ENCODE measurements around the gene SUGCT.

Gene SUGCT

DNA sequence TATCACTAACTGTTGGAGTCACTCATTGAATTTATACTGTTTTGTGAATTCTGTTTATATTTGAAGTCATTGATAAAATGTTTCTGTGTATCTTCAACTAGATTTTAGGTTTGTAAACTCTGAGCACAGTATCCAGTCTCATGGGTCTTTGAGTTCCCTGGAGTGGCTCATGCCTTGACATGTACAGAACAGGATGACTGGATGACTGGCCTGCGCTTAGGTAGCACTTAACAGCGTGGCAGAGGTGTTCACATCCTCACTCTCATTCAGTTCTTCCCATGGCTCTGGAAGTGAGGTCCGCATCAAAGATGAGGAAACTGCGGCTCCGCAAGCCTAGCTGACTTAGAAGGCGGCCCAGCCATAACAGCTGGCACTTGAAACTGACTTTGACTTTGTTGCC is 576.9 kb downstream of the SUGCT start:
- DNase-seq (ENCODE audit: low read depth in 1 of 2, low spot score in 1 of 2) = no peak
- H3K4me3 ChIP-seq (replicated peaks; ENCODE audit: insufficient read depth, low read length) = no peak overlapping the region
- TF ChIP-seq, protein P1, sequence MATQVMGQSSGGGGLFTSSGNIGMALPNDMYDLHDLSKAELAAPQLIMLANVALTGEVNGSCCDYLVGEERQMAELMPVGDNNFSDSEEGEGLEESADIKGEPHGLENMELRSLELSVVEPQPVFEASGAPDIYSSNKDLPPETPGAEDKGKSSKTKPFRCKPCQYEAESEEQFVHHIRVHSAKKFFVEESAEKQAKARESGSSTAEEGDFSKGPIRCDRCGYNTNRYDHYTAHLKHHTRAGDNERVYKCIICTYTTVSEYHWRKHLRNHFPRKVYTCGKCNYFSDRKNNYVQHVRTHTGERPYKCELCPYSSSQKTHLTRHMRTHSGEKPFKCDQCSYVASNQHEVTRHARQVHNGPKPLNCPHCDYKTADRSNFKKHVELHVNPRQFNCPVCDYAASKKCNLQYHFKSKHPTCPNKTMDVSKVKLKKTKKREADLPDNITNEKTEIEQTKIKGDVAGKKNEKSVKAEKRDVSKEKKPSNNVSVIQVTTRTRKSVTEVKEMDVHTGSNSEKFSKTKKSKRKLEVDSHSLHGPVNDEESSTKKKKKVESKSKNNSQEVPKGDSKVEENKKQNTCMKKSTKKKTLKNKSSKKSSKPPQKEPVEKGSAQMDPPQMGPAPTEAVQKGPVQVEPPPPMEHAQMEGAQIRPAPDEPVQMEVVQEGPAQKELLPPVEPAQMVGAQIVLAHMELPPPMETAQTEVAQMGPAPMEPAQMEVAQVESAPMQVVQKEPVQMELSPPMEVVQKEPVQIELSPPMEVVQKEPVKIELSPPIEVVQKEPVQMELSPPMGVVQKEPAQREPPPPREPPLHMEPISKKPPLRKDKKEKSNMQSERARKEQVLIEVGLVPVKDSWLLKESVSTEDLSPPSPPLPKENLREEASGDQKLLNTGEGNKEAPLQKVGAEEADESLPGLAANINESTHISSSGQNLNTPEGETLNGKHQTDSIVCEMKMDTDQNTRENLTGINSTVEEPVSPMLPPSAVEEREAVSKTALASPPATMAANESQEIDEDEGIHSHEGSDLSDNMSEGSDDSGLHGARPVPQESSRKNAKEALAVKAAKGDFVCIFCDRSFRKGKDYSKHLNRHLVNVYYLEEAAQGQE (IDR thresholded peaks at IDR 0.05; ENCODE audit: insufficient replicate concordance, low read depth) = no peak
- TF ChIP-seq, protein P2, sequence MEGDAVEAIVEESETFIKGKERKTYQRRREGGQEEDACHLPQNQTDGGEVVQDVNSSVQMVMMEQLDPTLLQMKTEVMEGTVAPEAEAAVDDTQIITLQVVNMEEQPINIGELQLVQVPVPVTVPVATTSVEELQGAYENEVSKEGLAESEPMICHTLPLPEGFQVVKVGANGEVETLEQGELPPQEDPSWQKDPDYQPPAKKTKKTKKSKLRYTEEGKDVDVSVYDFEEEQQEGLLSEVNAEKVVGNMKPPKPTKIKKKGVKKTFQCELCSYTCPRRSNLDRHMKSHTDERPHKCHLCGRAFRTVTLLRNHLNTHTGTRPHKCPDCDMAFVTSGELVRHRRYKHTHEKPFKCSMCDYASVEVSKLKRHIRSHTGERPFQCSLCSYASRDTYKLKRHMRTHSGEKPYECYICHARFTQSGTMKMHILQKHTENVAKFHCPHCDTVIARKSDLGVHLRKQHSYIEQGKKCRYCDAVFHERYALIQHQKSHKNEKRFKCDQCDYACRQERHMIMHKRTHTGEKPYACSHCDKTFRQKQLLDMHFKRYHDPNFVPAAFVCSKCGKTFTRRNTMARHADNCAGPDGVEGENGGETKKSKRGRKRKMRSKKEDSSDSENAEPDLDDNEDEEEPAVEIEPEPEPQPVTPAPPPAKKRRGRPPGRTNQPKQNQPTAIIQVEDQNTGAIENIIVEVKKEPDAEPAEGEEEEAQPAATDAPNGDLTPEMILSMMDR (IDR thresholded peaks at IDR 0.05; ENCODE audit: insufficient read depth, low read length) = no peak
- TF ChIP-seq SPI1 (IDR thresholded peaks at IDR 0.05; ENCODE audit: borderline replicate concordance, low read depth) (no peak), GABPA (IDR thresholded peaks at IDR 0.05; ENCODE audit: low read depth) (no peak), POLR2AphosphoS5 (IDR thresholded peaks at IDR 0.05; ENCODE audit: low read depth) (no peak)
- H3K27ac ChIP-seq (replicated peaks) = no peak overlapping the region
- peaks cover 4% of the 10 kb centered on the region for H3K27me3 ChIP-seq (ENCODE audit: insufficient read depth, poor library complexity, severe bottlenecking)

DNA sequence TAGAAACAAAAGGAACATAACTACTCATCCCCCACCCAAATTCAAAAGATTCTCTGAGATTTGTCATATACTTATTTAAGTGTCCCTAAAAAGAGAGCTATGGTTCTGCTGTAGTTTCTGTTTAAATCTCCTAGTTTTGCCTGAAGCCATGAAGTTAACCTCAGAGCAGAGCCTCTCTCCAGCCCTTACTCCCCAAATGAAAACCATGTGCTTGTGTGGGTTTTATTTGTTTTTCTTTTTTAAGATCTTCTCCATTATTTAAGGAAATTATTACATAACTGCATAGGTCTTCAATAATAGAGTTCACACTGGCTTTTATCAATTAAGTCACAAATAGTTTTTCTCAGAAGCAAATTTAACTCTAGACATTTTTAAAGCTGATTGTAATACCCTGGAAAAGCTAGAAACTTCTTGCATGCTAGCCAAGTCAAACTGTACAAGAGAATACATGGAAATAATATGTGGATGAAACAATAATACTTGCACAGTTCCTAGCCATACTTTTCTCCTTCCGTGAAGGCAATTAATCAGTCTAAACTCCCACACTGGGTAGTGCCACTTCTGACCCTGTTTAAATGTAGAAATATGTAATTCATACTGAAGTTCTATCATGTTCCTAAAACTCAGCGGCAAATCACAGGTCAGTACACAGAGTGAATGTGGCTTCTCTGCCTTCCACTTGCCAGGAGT is 579.7 kb downstream of the SUGCT start:
- no peaks in the 10 kb centered on the region for H3K27me3 ChIP-seq (ENCODE audit: insufficient read depth, poor library complexity, severe bottlenecking)
- DNase-seq (ENCODE audit: low read depth in 1 of 2, low spot score in 1 of 2) = no peak
- TF ChIP-seq POLR2AphosphoS5 (IDR thresholded peaks at IDR 0.05; ENCODE audit: low read depth) (no peak), SPI1 (IDR thresholded peaks at IDR 0.05; ENCODE audit: borderline replicate concordance, low read depth) (no peak)
- TF ChIP-seq, protein P1 (IDR thresholded peaks at IDR 0.05; ENCODE audit: insufficient replicate concordance, low read depth) = no peak
- TF ChIP-seq, protein P2 (IDR thresholded peaks at IDR 0.05; ENCODE audit: insufficient read depth, low read length) = no peak
- H3K4me3 ChIP-seq (replicated peaks; ENCODE audit: insufficient read depth, low read length) = no peak overlapping the region
- no peak overlapping the region for H3K27ac ChIP-seq (replicated peaks)

DNA sequence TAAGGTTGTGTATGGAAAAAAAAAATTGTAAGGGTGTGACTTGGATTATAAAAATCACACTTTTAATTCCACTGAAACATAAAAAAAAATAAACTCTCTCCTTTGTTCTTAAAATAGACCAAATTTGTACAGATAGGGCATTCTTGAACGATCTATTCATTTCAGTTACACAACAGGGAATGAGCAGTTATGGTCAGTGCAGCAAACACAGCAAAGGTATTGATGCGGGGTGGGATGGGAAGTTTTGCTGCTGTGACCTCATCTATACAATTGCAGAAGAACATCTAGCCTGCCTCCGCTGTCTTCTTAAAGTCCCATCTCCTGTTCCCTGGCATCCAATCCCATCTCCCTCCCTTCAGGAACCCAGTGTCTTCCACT is 580.2 kb downstream of the SUGCT start:
- H3K27me3 ChIP-seq (ENCODE audit: insufficient read depth, poor library complexity, severe bottlenecking) = no peaks in the 10 kb centered on the region
- H3K4me3 ChIP-seq (replicated peaks; ENCODE audit: insufficient read depth, low read length) = no peak overlapping the region
- no peak overlapping the region for H3K27ac ChIP-seq (replicated peaks)
- no peak for DNase-seq (ENCODE audit: low read depth in 1 of 2, low spot score in 1 of 2)
- no peak for TF ChIP-seq POLR2AphosphoS5 (IDR thresholded peaks at IDR 0.05; ENCODE audit: low read depth)
- TF ChIP-seq, protein P2 (IDR thresholded peaks at IDR 0.05; ENCODE audit: insufficient read depth, low read length) = no peak
- no peak for TF ChIP-seq GABPA (IDR thresholded peaks at IDR 0.05; ENCODE audit: low read depth)
- TF ChIP-seq SPI1 (IDR thresholded peaks at IDR 0.05; ENCODE audit: borderline replicate concordance, low read depth) = no peak
- TF ChIP-seq, protein P1 (IDR thresholded peaks at IDR 0.05; ENCODE audit: insufficient replicate concordance, low read depth) = no peak
